ENCODE results near the gene MELTF.
"Not testable (repeated sequence)": the region's sequence is repeated elsewhere in the genome, so short reads cannot be mapped to it uniquely, and the experiment has no call there.

Gene MELTF

GRCh38 chr3:197029511-197030167 is at the start of gene MELTF:
Gene MELTF (minus strand): TSS chr3:197029817. CDS start chr3:197029702, 115 bp downstream.
- DNase-seq (ENCODE audit: low read depth in 2 of 2), result peak; percentile 67 to 75

- DNase-seq (ENCODE audit: low read depth in 2 of 2), result no peak
These were observed 46.8 kb upstream of the MELTF start for GRCh38 chr3:197076415-197076814.

GRCh38 chr3:197068077-197068476 is 38.5 kb upstream of the MELTF start:
- DNase-seq (ENCODE audit: low read depth in 2 of 2), result no peak

- no peak for DNase-seq (ENCODE audit: low read depth in 2 of 2)
These were observed 35.2 kb upstream of the MELTF start for GRCh38 chr3:197064771-197065170.

GRCh38 chr3:197062446-197062845 is 32.8 kb upstream of the MELTF start:
- no peak for DNase-seq (ENCODE audit: low read depth in 2 of 2)

- not testable (repeated sequence) for DNase-seq (ENCODE audit: low read depth in 2 of 2)
These were observed 22.0 kb upstream of the MELTF start for GRCh38 chr3:197051637-197052036.

GRCh38 chr3:197050511-197050910 is 20.9 kb upstream of the MELTF start:
- no peak for DNase-seq (ENCODE audit: low read depth in 2 of 2)

- DNase-seq (ENCODE audit: low read depth in 2 of 2), result no peak
These were observed 12.9 kb upstream of the MELTF start for GRCh38 chr3:197042539-197042938.

- no peak for DNase-seq (ENCODE audit: low read depth in 2 of 2)
These were observed 12.4 kb upstream of the MELTF start for GRCh38 chr3:197041875-197042488.

- DNase-seq (ENCODE audit: low read depth in 2 of 2), result no peak
These were observed 11.0 kb upstream of the MELTF start for GRCh38 chr3:197040658-197041057.

- DNase-seq (ENCODE audit: low read depth in 2 of 2), result no peak
These were observed 9.3 kb upstream of the MELTF start for GRCh38 chr3:197038679-197039462.

GRCh38 chr3:197035577-197035976 is 6.0 kb upstream of the MELTF start:
- DNase-seq (ENCODE audit: low read depth in 2 of 2), result no peak

GRCh38 chr3:197034778-197035177 is 5.2 kb upstream of the MELTF start:
- not testable (repeated sequence) for DNase-seq (ENCODE audit: low read depth in 2 of 2)

- not testable (repeated sequence) for DNase-seq (ENCODE audit: low read depth in 2 of 2)
These were observed 4.1 kb upstream of the MELTF start for GRCh38 chr3:197033764-197034163.

- DNase-seq (ENCODE audit: low read depth in 2 of 2), result no peak
These were observed 2.0 kb upstream of the MELTF start for GRCh38 chr3:197031315-197032285.

GRCh38 chr3:197030379-197031314 is 1.0 kb upstream of the MELTF start:
- DNase-seq (ENCODE audit: low read depth in 2 of 2), result no peak

GRCh38 chr3:197028728-197029510 is 698 bp downstream of the MELTF start:
- DNase-seq (ENCODE audit: low read depth in 2 of 2), result no peak

- no peak for DNase-seq (ENCODE audit: low read depth in 2 of 2)
These were observed 1.5 kb downstream of the MELTF start for GRCh38 chr3:197027896-197028727.

Data from stimulated activated CD4-positive, alpha-beta T cell treated with anti-CD3 and anti-CD28 coated beads, Interleukin-1b, Interleukin-23, amount 100 ng/mL, for 4 hours (primary cell).